Activated CD4-positive, CD25-positive, alpha-beta regulatory T cell treated with anti-CD3 and anti-CD28 coated beads, Interleukin-2, amount 50 U/mL, for 24 hours (primary cell): ENCODE data around the gene NTM.

Experiments used
- ATAC-seq, 2 donors: fragments of 150-1000 bp; cut with Tn5 transposase; one replicate each; pipeline ENCODE4 v1.10.0; 2021; ENCODE audit warnings: mild to moderate bottlenecking in 1 of 2, moderate library complexity in 1 of 2

The NTM gene

DNA sequence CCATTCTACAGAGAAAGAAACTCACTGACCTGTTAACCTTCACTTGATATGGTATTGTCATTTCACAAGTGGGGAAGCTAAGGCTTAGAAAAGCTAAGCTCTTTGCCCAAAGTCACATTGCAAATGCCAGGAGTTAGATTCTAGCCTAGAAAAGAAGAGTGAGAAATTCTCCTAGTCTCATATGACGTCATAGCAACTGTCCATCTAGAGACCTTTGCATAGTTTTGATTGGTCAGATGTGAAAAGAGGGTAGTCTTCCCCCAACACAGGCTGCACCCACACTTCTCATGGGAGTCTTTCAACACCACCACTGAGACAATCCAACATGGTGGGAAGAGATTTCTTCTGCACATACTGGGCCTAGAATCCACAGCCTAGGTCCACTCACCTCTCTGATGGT, 197.9 kb downstream of the NTM start:
- ATAC-seq = no peak

DNA sequence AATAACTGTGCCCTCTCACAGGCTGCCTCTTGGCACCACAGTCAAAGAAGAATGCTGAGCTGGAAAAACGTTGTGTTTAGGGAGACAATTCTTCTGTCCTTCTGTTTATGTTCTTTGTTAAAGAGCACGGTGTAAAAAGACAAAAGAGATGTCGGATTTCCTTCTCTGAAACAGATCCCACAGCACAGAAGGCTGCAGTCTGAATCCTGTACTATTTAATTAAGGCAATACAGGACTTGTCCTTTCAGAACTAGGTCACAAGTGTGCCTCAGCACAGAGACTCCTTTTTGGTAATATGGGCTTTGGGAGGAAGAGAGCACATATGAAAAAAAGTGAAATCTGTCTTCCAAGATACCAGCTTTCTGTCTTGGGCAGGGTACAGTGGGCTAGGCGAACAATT, 201.2 kb downstream of the NTM start:
- ATAC-seq = no peak

DNA sequence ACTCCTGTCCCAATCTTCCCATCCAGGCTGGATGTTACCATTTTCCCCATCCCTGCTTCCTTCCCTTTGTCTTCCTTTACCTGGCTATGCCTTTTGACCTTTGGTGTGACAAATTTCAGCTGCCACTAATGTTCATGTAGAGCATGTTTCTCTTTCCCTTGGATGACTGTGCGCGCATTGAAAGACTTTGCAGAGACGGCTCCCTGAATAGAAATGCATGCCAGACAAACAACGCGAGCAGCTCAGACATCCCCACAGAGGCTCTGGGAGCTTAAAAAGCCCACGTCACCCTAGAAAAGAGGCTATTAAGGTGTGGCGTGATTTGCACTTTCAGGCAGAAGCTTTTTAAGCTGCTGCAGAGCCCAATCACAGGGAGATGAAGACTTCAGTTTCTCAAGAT, 202.0 kb downstream of the NTM start:
- ATAC-seq = no peak

DNA sequence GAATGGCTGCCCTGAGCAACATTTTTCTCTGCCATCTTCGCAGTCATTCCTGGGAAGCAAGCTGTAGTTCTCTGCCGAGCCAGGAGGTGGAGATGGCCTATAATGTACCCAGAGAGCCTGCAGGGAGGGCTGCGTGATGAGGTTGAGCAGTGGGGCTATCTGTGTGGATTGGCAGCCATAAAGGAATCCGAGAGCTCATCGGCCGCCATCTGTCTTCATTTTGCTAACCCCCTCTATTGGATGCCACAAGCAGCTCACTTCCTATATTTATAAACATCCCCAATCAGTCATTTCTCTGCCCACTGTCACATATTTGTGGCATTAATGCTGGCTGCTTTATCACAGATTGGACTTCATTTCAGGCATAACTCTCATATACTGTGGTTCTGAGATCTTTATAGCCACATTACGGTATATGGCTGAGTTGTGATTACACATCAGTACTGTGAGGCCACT, 209.5 kb downstream of the NTM start:
- ATAC-seq = no peak

DNA sequence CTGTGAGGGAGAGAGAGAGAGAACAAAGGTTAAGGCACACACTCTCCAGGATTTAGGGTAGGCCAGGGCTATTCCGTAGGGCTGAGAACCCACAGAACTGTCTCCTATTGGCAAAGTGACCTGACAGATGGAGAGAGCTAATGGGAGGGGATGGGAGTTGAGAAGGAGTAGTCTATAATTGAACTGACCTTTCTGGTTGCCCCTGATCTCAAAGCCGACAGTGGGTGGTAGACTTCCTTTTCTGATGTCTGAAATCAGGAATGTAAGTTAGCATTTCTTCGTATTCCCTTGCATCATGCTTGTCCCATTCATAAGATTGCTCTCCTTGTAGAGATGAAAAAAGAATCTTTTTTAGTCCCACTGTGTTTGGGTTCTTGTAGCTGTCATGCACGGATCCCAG, 210.1 kb downstream of the NTM start:
- no peak for ATAC-seq

DNA sequence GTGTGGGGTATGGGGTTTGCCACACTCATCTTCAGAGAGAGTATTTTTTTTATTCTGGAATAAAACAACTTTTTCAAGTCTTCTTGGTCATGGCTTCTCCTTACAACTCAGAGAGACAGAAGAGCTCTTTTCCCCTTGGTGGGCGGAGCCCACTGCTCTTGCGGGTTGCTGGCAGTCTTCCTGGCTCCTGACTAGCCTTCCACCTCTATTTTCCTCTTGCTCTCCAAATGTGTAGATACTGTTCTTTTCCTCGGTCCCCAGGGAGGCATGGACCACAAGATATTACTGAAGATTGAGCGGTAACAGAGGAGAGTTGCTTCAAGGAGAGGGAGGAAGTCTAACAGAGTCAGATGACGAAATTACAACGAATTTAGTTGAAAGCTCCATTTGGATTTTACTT, 210.6 kb downstream of the NTM start:
- ATAC-seq = no peak

DNA sequence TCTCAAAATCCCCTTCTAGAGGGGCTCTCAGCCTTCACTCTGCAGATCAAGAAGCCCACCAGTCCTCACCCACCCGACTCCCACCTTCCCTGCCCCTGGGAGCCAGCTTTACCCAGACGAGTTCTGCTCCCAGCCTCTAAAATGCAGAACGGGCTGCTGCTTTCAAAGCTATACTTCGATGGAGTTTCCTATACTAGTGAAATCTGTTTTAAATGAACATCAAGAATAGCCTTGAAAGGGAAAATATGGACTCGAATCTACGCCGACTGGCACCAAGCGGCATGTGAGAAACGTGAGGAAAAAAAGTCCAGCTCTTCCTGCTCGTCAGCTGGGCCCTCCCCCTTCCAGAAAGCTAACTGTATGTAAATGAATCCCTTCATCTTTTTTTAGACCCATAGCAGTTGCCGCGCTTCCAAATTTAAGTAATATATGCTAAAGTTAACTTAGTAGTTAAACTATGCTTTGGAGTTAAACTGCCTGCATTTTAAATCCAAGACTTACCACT, 211.7 kb downstream of the NTM start:
- ATAC-seq = no peak

DNA sequence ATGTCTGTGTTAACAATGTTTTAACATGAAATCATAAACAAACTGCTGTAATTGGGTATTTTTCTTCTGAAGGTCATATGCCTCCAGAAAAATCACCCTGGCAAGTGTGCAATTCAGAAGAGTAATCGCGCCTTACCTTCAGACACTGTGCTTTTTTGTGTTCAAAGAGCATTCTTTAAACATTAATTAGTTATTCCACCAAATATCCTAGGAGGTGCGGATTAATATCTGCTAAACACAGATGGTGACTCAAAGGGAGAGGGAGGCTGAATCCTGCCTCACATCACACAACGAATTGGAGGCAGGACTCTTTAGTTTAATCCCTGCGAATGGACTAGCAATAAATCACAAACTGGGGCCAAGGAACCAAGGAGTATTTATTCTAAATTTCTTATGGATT, 213.0 kb downstream of the NTM start:
- ATAC-seq = no peak

DNA sequence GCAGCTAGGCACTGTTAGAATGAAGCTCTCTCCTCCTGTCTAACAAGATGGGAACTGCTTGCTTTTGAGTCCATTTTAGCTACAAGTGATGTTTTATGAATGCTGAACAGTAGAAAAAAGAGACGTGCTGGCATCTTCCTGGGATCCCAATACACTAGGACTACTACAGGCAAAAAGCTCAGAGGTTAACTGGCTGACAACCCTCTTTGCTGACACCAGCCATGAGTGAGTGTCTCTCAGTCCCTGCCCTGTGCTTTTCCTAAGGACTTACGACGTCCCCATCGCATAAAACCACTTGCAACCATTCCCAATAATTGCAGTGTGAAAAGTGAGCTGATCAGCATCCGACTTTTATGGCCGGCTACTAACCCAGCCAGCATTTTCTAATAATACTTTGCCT, 213.5 kb downstream of the NTM start:
- ATAC-seq = no peak

DNA sequence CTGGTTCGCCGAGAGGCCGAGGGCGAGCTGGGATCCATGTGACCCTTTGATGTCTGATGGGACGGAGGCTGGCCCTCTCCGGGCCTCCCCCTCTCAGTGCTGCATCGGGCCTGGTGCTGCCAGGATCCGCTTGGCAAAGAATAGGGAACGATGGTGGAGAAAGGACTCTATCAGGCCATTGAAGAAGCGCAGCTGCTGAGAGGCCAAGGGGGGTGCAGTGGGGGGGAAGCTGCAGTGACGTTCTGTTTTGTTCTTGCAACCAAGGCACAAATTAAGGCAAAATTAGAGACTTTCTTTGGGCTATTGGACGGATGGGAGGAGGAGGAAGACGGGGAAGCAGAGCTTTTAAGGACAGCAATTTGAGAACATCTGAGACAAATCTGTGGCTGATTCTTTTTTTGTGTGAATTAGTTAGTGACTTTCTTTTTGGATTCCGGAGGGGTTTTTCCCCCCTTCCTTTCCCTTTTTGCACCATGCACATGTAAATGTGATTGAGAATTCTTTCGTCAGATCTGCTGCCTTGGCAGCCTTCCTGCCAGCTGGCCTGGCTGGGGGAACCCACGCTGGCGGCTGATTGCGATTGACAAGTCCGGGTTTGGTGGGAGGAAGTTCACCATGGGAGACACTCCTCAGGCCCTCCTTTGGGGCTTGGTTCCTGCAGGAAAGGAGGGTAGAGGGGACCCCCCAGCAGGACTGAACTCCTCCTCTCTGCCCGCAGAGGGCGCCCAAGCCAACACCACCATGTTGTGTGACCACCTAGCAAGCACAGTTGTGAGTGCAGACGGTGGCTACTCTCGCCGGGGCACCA, 214.6 kb downstream of the NTM start:
- ATAC-seq = no peak

DNA sequence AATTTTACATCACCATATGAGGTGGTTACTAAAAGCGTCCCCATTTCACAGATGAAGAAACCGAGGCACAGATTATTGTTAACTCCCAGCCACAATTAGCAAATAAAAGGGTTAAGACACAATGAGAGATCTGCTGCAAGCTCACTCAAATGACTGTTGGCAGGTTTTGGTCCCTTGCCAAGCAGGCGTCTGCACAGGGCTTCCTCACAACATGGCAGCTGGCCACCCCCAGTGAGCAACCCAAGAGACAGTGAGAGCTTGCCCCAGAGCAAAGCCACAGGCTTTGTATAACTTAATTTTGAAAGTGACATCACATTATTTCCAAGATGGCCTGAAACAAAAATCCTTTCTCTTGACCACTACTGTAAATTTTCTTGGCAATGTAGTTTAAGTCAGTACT, 217.6 kb downstream of the NTM start:
- no peak for ATAC-seq

DNA sequence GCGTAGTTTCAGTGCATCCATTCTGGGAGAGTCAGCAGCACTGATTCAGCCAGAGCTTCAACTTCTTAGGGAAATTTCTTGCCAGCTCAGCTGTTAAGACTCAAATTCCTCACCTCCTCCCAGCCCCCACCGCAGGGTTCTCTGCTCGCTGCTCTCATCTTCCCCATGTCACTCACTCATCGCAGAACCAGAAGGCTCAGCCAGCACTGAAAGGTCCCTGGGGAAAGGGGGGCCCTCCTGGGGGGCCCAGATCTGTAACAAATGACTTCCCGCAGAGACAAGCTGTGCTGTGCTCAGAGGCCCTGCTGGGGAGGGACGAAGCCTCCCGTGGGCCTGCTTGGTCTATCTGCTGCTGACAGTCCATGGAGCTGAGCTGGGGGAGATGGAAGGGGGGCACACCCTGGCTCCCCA, 220.6 kb downstream of the NTM start:
- no peak for ATAC-seq

DNA sequence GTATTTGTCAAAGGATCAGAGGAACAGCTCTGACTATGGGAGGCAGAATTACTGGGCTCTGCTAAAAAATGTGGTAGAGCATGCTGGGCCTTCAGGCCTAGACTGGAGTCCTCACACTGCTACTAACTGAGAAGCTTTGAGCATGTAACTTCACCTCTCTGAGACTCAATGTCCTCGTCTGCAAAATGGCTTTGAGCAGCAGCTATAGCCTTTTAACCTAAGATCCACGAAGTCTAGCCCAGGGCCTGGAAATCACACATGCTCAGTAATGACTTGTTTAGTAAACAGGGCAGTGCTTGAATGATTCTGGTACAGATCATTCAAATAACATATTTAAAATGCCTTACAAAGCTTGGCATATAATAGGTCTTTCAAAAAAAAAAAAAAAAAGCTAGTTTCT, 221.7 kb downstream of the NTM start:
- no peak for ATAC-seq

DNA sequence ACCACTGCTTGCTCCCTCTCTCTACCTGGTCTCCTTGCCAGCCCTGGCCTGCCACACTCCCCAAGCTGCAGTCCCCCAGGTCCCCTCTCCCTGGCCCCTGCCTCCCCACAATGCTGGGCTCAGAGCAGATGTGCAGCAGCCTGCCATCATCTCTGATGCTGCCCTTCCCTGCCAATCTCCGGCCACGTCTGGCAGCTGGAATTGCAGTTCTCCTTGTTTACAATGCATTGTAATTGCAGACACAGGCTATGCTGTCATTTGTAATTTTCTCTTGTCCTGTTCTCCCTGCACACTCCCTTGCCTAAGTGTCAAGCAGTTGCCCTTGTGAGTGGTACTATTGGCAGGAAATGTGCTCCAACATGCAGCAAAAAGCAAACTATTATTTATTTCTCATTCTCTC, 222.3 kb downstream of the NTM start:
- ATAC-seq = no peak

DNA sequence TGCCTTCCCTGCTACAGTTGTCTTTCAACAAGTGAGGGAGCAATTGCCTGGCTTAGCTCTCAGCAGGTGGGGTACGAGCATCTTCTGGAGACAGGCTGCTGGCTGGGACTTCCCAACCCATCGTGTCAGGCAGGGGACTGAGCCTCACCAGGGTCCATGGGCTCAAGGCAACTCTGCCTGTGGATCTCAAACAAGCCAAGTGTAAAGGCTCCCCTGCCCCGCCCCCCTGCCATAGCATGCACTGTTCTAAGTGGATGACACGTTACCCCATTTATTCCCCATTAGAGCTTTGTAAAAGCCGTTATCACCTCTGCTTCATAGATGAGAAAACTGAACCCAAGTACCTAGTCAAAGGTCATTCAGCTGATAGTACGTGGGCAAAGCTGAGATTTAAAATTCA, 222.9 kb downstream of the NTM start:
- no peak for ATAC-seq

DNA sequence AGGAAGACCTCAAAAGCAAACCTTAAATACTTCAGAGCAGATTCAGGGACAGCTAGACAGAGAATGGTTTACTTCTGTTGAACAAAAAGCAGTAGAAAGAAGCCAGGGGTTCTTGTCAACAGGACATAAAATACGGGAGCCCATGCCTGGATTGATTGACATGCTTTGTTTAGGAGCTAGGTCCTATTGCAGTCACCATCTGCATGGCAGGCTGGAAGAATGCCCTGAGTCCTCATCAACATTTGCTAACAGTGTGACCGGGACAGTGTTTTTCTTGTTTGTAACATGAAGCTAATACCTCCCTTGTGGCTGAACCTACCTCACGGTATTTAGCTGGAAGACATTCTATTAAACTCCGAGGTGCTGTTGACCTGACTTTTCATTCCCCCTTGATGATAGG, 225.4 kb downstream of the NTM start:
- no peak for ATAC-seq

DNA sequence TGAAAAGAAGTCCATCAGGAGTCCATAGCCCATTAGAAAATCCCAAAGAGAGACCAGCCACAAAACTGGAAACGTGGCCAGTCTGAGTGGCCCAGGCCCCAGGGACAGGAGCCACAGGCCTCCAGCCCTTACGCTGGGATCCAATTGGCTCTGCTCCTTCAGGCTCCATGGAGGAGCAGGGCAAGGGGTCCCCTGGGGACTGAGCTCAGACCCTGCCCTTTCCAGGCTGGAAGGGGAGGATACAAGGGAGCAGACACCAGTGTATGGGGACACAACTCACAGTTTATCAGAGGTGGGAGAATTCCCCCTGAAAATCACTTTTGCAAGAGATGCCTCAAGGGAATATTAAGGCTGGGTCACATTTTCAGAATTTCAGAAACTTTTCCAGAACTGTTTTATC, 227.5 kb downstream of the NTM start:
- no peak for ATAC-seq

DNA sequence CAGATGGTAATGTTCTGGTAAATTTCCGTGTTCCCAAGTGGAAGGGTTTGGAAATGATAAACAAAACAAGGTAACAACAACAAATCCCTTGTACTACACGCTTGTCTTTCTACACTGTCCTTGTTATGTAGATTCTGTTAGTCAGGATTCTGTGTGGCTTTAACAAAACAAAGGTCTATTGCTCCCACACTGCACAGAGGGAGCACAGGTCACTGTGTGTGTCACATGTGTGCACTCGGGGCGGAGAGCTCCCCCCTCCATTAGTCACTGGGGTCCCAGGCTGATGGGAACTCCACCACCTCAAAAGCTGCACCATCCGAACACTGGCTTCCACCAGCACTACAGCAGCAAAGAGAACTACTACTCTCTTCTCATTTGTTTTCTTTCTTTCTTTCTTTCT, 227.9 kb downstream of the NTM start:
- no peak for ATAC-seq

DNA sequence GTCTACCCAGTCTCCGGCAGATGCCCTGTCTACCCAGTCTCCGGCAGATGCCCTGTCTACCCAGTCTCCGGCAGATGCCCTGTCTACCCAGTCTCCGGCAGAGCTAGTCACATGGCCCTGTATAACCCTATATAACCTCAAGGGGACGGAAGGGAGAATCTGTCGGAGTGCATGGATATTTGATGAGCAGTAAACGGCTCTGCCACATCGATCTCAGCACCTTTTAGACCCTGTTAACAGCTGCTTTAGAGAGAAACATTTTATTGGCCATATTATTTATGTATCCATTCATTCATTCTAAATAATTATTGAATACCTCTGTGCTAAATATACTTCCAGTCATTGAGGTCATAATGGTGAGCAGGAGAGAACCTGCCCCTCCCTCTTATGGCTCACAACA, 228.9 kb downstream of the NTM start:
- no peak for ATAC-seq

DNA sequence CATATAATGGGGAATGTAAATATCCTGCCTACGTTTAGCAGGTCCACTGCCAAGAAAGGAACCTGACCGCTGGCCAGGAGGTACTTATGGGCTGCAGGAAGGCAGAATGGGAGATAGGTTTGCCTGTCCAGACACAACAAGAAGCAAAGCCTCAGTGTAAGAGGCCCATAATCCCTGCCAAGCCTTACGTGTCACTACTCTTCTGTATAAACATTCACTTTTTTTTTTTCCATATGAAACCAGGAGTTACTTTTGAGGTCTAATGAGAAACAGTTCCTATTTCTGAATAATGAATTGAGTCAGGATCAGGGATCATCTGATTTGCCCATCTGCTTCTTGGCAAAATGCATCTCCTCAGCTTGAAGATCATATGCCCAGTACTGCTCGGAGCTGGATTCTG, 230.2 kb downstream of the NTM start:
- no peak for ATAC-seq

DNA sequence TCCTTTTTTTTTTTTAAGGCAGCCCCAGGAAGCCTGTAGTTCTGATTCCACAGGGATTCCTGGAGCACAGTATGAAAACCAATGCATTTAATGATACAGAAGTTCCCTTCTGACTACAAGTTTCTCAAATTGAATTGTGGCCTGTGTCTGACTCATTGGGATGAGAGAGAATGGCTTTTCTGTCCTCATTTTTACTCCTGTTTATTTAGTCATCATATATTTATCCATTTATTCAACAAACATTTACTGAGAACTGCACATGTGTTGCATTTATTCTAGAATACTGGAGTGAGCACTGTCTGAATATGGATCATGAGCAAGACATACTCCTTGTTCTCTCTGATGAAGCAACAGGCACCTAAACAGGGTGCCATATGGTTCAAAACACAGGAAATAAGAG, 231.2 kb downstream of the NTM start:
- no peak for ATAC-seq

DNA sequence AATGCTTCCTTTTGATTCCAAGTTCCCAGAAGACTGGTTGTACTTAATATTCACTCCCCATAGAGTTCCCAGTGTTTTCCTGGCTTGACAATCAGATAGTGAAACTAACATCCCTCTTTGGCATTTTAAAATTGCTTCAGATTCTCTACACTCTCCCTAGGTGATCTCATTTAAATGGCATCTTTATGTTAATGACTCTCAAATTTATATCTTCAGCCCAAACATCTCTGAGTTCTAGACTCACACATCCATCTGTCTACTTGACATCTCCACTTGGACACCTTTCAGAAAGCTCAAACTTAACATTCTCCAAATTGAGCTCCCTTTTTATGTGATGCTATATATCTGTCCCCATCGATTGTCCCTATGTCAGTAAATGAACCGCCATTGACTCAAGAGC, 232.0 kb downstream of the NTM start:
- ATAC-seq = no peak

DNA sequence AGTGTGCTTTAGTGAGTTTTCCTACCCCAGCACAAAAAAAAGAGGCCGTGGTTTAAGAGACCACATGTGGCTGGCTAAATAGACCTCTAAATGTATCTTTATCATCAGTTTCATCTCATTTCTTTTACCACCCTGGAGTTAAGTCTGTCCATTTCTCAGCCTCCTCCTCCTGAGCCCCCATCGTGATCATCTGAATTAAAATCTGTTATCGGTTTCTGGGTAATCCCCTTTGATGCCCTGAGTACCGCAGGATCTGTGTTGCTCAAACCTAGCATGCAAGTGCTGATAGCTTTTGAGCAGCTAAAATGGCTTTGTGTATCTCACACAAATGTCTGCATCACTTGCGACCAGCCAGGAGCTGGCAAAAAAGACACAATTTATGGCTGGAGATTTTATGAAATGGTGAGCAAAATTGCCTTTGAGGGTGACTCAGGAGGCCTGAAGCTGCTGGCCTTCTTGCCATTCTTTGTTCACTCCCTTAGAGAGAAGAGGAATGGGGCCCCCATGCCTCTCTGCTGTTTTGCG, 236.5 kb downstream of the NTM start:
- ATAC-seq = no peak

DNA sequence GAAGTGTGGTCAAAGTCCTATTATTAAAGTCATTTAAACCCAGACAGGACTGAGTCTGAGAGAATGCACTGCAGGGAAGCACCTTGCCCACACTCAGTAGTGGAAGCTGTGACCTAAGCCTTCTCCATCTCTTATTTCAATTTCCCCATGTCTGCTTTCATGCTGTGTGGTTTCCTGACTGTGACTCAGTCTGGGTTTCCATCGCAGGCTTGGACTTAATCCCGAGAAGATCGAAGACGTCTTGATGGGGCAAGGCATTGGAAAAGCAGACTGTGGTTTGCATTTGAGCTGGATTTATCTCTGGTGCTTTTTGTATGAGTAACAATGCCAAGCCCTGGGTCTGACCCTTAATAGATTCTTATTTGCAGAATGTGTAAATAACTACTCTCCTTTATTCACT, 238.9 kb downstream of the NTM start:
- no peak for ATAC-seq

DNA sequence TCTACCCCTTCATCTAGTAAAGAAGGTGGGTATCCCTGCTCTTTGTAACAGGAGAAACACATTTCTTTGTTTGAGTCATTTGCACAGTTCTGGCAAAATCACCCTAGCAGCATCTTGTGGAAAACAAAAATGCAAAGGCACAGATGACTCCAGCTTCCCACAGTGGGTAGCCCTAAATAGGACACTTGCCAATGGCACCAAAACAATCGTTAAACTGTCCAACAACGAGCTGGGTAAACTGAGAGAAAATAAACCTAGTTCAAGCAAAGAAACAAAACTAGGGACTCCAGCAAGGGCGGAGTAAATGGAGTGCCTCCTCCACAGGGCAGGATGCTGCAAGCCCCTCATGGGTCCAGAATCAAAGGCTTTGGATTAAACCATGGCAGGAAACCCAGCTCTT, 239.5 kb downstream of the NTM start:
- ATAC-seq = no peak
